Right atrium auricular region (tissue), 2 donors: ENCODE results near the gene GCK. TPM values are rescaled to one million over a fixed set of nuclear protein-coding genes. Genes with fewer than 3 reads are reported as not detected.

Experiments used
- DNase-seq: peaks from one replicate; pipeline ENCODE4 v3.0.0-alpha.2; 2019; ENCODE audit warnings: low spot score
- H3K27ac ChIP-seq, 2 donors: fragments of 200-600 bp; sonication (generic); 1 replicate in 1 of 2; 2 replicates in 1 of 2; pipeline ENCODE4 v1.5.1; 2016 to 2019
- H3K27me3 ChIP-seq, 2 donors: fragments of 200-600 bp; sonication (generic); one replicate each; pipeline versions ENCODE4 v1.5.1 to v1.6.0; 2017 to 2019
- H3K36me3 ChIP-seq: fragments of 200-600 bp; sonication (generic); one replicate; pipeline ENCODE4 v1.5.1; 2016
- H3K4me1 ChIP-seq, 2 donors: fragments of 200-600 bp; sonication (generic); one replicate each; pipeline versions ENCODE4 v1.5.1 to v1.6.0; 2017 to 2019
- H3K4me3 ChIP-seq, 2 donors: fragments of 200-600 bp; sonication (generic); 1 replicate in 1 of 2; 2 replicates in 1 of 2; pipeline ENCODE4 v1.5.1; 2017 to 2019; ENCODE audit warnings: mild to moderate bottlenecking in 1 of 2, moderate library complexity in 1 of 2
- H3K9me3 ChIP-seq, 2 donors: fragments of 200-600 bp; sonication (generic); one replicate each; pipeline ENCODE4 v1.5.1; 2019
- CTCF ChIP-seq, 2 donors: fragments of 200-600 bp; sonication (generic); IDR thresholded peaks; one replicate each; pipeline ENCODE4 v1.5.1; 2019; ENCODE audit warnings: antibody characterized with exemption in 2 of 2
- total RNA-seq, 2 donors: library from RNA; depleted of rRNA; stranded (reverse); fragments of >200 nt; gene quantifications; one replicate each; pipeline ENCODE4 v1.1.0, GENCODE V29; 2016

Gene GCK
- total RNA-seq, 2 donors from 2014 or later: 11.1 to 21.0 TPM

GRCh38 chr7:44110719-44111635, 78.3 kb downstream of the GCK start:
- H3K4me1 ChIP-seq: peaks cover 0 to 38% of the 10 kb centered on the region in 2 donors
- no peaks in the 10 kb centered on the region for H3K9me3 ChIP-seq
- no peaks in the 10 kb centered on the region for H3K27me3 ChIP-seq
- H3K4me3 ChIP-seq: no peak overlapping the region
- H3K36me3 ChIP-seq: peaks cover 84% of the 10 kb centered on the region
- DNase-seq: no peak
- no peak overlapping the region for H3K27ac ChIP-seq
- TF ChIP-seq CTCF (IDR thresholded peaks at IDR 0.05): no peak

GRCh38 chr7:44109991-44110390, 79.2 kb downstream of the GCK start:
- Histone ChIP-seq H3K4me1 (peaks cover 0 to 41% of the 10 kb centered on the region in 2 donors), H3K27me3 (no peaks in the 10 kb centered on the region), H3K27ac (no peak overlapping the region), H3K36me3 (peaks cover 75% of the 10 kb centered on the region), H3K9me3 (no peaks in the 10 kb centered on the region), H3K4me3 (no peak overlapping the region)
- DNase-seq: no peak
- no peak for TF ChIP-seq CTCF (IDR thresholded peaks at IDR 0.05)

- Histone ChIP-seq H3K9me3 (no peaks in the 10 kb centered on the region), H3K27ac (no peak overlapping the region), H3K27me3 (no peaks in the 10 kb centered on the region), H3K36me3 (peaks cover 70% of the 10 kb centered on the region), H3K4me1 (peaks cover 0 to 42% of the 10 kb centered on the region in 2 donors), H3K4me3 (no peak overlapping the region)
- TF ChIP-seq CTCF (IDR thresholded peaks at IDR 0.05): no peak
- DNase-seq: no peak
Measured at GRCh38 chr7:44108768-44109750, 80.2 kb downstream of the GCK start.

- DNase-seq: no peak
- peak overlapping the region; percentile 31 to 92 for H3K27ac ChIP-seq
- TF ChIP-seq CTCF (IDR thresholded peaks at IDR 0.05): no peak
- H3K4me1 ChIP-seq: peaks cover 0 to 42% of the 10 kb centered on the region in 2 donors
- H3K27me3 ChIP-seq: no peaks in the 10 kb centered on the region
- H3K36me3 ChIP-seq: peaks cover 62% of the 10 kb centered on the region
- no peaks in the 10 kb centered on the region for H3K9me3 ChIP-seq
- H3K4me3 ChIP-seq: no peak overlapping the region
Measured at GRCh38 chr7:44107961-44108767, 81.1 kb downstream of the GCK start.
